ENCODE results near the gene IQCK.

Gene IQCK

DNA sequence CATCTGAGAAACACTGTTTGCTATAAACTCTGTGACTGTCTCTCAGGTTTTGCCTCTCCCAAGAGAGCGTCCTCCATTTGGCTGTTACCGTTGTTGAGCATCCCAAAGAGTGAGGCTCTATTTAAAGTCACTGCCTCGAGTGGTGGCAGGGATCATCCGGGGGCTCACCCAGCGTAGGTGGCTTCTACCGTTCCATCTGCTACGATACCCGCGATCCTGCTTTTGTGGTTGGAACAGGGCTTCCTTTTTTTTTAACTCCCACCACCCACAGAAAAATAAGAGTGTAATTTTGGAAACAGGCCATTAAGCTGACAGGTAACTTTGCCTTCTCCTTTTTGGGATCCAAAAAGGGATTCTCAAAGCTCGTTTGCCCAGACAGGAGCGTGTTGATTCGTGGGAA lies 36.4 kb upstream of the IQCK start:
- TF ChIP-seq, protein P1, sequence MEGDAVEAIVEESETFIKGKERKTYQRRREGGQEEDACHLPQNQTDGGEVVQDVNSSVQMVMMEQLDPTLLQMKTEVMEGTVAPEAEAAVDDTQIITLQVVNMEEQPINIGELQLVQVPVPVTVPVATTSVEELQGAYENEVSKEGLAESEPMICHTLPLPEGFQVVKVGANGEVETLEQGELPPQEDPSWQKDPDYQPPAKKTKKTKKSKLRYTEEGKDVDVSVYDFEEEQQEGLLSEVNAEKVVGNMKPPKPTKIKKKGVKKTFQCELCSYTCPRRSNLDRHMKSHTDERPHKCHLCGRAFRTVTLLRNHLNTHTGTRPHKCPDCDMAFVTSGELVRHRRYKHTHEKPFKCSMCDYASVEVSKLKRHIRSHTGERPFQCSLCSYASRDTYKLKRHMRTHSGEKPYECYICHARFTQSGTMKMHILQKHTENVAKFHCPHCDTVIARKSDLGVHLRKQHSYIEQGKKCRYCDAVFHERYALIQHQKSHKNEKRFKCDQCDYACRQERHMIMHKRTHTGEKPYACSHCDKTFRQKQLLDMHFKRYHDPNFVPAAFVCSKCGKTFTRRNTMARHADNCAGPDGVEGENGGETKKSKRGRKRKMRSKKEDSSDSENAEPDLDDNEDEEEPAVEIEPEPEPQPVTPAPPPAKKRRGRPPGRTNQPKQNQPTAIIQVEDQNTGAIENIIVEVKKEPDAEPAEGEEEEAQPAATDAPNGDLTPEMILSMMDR (IDR thresholded peaks at IDR 0.05; ENCODE audit: low read depth, low read length, missing control alignments): no peak

DNA sequence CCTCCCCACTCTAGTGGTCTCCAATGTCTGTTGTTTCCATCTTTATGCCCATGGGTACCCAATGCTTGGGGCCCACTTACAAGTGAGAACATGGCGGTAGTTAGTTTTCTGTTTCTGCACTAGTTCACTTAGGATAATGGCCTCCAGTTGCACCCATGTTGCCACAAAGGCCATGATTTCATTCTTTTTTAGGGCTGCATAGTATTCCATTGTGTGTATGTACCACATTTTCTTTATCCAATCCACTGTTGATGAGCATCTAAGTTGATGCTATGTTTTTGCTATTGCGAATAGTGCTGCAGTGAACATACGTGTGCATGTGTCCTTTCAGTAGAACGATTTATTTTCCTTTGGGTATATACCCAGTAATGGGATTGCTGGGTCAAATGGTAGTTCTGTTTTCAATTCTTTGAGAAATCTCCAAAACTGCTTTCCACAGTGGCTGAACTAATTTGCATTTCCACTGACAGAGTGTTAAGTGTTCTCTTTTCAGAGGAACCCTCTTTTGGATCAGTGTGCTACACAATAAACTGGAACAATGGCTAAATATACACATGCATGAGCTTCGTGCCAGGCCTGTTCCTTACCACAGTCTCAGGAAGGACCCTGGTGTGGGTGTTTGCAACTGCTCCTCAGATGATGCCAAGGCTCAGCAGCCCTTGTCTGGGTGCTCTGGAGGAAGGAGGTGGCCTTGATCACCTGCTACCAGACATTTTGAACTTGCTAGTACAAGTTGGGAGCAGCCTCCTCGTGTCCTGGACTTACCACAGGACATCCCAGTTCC lies 34.4 kb upstream of the IQCK start:
- no peak overlapping the region for H3K4me3 ChIP-seq (replicated peaks; ENCODE audit: low read depth, low read length)
- TF ChIP-seq, protein P1 (IDR thresholded peaks at IDR 0.05; ENCODE audit: low read depth, low read length, missing control alignments): no peak

More for the DNA sequence above, 36.4 kb upstream of the IQCK start:
- no peak for DNase-seq (ENCODE audit: extremely low read depth, low read depth)
- no peak overlapping the region for H3K4me3 ChIP-seq (replicated peaks; ENCODE audit: low read depth, low read length)

DNA sequence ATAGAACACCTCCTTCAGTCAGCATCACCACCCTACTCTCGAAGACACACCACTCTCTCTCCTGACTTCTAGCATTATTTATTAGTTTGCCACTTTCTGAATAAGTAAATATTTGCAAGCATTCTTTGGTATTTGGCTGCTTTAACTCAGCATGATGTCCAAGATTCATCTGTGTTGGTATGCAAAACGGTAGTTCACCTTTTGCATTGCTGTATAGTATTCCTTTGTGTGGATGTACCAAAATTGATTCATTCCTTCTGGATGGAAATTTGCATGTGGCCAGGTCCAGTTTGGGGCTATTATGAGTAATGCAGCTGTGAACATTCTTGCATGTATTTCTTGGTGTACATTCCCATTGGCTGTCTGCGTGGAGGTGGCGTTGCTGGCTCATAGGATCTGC lies 32.9 kb upstream of the IQCK start:
- TF ChIP-seq, protein P1 (IDR thresholded peaks at IDR 0.05; ENCODE audit: low read depth, low read length, missing control alignments): no peak
- no peak overlapping the region for H3K4me3 ChIP-seq (replicated peaks; ENCODE audit: low read depth, low read length)
- no peak for DNase-seq (ENCODE audit: extremely low read depth, low read depth)

More for the DNA sequence above, 34.4 kb upstream of the IQCK start:
- no peak for DNase-seq (ENCODE audit: extremely low read depth, low read depth)

DNA sequence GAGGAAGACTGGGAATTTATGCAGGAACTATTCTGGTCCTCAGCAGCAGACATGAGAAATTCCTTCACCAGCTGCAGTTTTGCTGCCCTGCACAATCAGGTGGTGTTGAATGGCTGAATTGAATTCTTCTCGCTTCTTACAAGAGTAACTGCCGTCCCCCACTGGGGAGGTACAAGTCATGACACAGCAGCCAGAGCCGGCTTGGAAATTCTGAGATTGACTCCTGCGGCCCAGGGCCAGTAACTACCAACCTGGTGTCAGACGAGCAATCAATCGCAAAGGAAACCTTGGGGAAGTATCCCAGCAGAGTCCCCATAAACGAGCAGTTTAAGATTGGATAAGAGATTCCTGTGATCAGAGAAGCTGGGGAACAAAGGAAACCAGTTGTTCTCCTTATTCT lies 30.8 kb upstream of the IQCK start:
- TF ChIP-seq, protein P1 (IDR thresholded peaks at IDR 0.05; ENCODE audit: low read depth, low read length, missing control alignments): no peak
- no peak overlapping the region for H3K4me3 ChIP-seq (replicated peaks; ENCODE audit: low read depth, low read length)
- DNase-seq (ENCODE audit: extremely low read depth, low read depth): no peak

DNA sequence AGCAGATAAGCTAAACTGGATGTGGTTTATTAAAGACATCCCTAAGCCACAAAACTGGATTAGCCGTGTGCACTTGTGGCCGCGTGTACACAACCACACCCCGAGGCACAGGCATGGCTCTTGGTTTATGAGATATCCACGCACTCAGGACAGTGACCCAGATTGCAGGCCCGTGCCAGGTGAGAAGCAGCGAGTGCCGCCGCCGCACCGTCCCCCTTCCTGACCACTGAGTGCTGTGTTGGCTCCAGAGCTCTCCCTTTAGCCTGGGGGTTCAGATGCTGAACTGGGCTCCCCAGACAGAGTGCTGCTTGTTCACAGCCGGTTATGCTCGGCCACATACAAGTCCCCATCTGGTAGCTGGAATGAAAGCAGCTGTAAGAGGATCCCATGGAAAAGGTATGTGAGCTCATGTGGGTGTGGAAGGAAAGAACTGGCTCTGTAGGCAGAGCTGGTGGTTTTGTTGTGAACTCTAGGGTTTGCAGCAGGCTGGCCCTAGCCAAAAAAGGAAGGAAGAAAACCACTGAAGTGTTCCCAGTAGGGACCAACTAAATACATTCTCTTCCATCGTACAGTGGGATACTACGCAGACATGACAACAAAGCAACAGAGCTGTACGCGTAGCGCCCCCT lies 29.6 kb upstream of the IQCK start:
- TF ChIP-seq, protein P1 (IDR thresholded peaks at IDR 0.05; ENCODE audit: low read depth, low read length, missing control alignments): no peak
- DNase-seq (ENCODE audit: extremely low read depth, low read depth): no peak
- H3K4me3 ChIP-seq (replicated peaks; ENCODE audit: low read depth, low read length): no peak overlapping the region

DNA sequence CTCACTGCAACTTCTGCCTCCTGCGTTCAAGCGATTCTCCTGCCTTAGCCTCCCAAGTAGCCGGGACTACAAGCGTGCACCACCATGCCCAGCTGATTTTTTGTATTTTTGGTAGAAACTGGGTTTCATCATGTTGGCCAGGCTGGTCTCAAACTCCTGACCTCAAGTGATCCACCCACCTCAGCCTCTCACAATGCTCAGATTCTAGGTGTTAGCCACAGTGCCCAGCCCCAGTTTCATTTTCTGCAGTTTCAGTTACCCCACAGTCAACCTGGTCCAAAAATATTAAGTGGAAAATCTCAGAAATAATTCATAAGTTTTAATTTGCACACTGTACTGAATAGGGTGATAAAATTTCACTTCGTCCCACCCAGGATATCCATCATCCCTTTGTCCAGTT lies 28.7 kb upstream of the IQCK start:
- no peak for DNase-seq (ENCODE audit: extremely low read depth, low read depth)
- H3K4me3 ChIP-seq (replicated peaks; ENCODE audit: low read depth, low read length): no peak overlapping the region
- TF ChIP-seq, protein P1 (IDR thresholded peaks at IDR 0.05; ENCODE audit: low read depth, low read length, missing control alignments): no peak

Measured in HFF-Myc (cell line).